Fibroblast of the conjunctiva (primary cell): ENCODE data around the gene PLXND1.
"Not testable (repeated sequence)": the region's sequence is repeated elsewhere in the genome, so short reads cannot be mapped to it uniquely, and the experiment has no call there.

ENCODE experiments used
- DNase-seq: peaks from one replicate; pipeline ENCODE4 v3.0.0-alpha.2; 2010; ENCODE audit warnings: low read depth

The PLXND1 gene

DNA sequence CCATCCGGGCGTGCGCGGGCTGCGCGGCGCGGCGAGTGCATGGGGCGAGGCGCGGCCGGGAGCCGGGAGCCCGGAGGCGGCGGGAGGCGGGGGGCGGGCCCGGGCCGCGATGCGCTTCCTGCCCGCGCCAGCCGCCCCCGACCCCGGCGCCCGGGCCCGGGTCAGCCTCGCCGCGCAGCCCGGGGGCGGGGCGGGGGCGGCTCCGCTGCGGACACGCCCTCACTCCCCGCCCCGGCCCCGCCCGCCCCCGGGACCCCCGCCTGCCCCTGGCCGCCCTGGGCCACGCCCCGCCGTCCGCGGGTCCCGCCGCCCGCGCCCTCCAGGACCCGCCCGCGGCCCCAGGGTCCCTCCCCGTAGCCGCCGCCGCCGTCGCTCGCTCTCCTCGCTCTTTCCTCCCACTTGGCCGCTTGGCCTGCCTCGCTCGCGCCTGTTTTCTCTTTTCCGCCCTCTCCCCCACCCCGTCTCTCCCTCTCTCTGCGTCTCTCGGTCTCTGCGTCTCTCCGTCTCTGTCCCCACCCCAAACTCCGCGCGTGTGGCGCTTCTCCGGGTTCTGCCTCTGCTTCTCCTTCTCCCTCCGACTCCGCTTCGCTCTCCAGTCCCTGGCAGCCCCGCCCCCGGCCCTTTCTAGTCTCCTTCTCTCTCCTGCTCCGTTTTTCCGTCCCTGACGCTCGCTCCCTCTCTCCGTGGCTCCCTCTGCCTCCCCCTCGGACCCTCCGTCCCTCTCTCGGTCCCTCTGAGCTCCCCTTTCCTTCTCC is at the start of gene PLXND1:
Gene PLXND1, minus strand, starts transcription at position 41 of the 755 bp plus-strand sequence. Its CDS starts 37 bp downstream, at position 4.
- DNase-seq: peak; percentile 33

DNA sequence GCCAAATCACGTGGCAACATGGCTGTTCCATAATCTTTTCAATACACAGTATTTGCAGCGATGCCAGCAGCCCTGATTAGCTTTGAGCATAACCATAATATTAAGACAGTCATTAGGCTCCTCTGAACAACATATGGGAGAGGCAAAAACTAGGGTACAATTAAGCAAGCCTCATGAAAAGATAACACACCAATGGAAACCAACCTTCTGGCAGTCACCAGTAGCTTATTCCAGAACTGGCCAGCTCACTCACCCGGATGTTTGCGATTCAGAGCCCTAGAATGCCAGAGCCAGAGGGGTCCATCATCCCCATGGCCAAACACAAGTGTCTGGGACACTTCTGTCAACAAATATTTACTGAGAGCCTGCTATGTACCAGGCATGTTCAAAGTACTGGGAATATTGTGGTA is 48.8 kb upstream of the PLXND1 start:
- DNase-seq: no peak

GRCh38 chr3:129654131-129654530 is 47.7 kb upstream of the PLXND1 start:
- no peak for DNase-seq

- DNase-seq: no peak
Measured at GRCh38 chr3:129653019-129653418, 46.5 kb upstream of the PLXND1 start.

DNA sequence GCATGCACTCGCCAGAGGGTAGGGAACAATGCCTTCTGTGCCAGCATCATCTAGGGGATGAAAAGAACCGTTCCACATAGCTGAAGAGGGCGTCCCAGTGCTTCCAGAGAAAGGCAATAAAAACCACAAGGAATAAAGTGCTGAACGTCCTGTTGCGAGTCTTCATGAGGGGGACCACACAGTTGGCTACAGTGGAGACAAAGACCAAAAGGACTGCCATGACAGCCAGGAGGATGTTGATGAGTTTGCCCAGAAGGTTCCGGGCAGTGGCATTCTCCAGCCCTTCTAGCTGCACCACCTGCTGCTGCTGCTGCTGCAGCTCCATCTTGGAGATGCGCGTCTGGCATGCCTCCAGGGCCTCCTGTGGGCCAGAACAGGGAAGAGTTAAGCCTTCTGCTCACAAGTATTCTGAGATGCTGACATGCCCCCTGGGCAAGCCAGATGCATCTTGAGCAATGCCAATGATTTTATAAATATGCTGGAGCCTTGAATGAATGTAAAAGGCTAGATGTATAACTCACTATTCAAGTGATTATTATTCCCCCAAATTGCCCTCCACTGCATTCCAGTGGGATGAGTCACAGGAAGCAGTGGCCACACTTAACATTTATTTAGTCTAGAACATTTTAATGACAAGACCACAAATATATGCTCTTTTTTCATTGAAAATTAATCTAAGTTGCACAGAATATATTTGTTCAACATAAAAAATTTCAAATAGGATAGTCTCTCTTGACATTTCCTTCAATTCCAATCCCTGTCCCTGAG is 45.1 kb upstream of the PLXND1 start:
- peak; percentile 44 for DNase-seq

- DNase-seq: peak; percentile 71
Measured at GRCh38 chr3:129650256-129650872, 43.9 kb upstream of the PLXND1 start.

DNA sequence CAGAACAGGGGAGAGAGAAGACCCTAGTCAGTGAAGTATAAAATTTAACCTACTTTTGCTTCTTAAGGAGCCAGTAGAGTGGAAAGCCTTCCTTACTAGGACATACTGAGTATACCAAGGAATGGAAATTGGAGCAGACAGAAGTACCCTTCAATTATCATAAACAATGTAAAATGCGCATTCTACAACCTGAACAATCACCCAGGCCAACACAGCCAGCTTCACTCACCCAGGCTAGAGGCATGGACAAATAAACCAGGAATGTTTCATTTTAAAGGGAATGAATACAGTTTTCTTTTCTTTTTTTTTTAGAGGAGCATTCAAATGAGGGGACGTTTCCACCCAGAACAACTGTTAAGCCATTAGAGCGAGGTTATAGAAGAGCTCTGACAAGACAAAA is 41.9 kb upstream of the PLXND1 start:
- DNase-seq: no peak

GRCh38 chr3:129645286-129645685 is 38.8 kb upstream of the PLXND1 start:
- no peak for DNase-seq

GRCh38 chr3:129644836-129645235 is 38.4 kb upstream of the PLXND1 start:
- DNase-seq: no peak

DNA sequence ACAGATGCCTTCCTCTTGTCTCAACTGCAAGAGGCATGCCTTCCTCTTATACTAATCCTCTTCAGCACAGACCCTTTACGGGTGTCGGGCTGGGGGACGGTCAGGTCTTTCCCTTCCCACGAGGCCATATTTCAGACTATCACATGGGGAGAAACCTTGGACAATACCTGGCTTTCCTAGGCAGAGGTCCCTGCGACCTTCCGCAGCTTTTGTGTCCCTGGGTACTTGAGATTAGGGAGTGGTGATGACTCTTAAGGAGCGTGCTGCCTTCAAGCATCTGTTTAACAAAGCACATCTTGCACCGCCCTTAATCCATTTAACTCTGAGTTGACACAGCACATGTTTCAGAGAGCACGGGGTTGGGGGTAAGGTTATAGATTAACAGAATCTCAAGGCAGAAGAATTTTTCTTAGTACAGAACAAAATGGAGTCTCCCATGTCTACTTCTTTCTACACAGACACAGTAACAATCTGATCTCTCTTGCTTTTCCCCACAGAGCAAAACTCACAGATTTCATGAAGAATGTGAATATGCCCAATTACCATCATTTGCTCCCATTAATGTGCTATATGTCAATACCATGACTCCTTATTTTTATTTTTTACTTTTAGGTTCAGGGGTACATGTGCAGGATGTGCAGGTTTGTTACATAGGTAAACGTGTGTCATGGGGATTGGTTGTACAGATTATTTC is 35.2 kb upstream of the PLXND1 start:
- DNase-seq: not testable (repeated sequence)

DNA sequence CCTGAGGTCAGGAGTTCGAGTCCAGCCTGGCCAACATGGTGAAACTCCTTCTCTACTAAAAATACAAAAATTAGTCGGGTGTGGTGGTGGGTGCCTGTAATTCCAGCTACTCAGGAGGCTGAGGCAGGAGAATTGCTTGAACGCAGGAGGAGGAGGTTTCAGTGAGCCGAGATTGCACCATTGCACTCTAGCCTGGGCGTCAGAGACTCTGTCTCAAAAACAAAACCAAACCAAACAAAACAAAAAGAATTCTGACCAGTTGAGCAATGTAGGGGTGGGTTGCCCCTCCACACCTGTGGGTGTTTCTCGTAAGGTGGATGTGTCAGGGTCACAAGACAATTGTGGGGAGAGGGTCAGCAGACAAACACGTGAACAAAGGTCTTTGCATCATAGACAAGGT is 34.5 kb upstream of the PLXND1 start:
- not testable (repeated sequence) for DNase-seq

- no peak for DNase-seq
Measured at GRCh38 chr3:129638481-129638880, 32.0 kb upstream of the PLXND1 start.

GRCh38 chr3:129636082-129636481 is 29.6 kb upstream of the PLXND1 start:
- no peak for DNase-seq

DNA sequence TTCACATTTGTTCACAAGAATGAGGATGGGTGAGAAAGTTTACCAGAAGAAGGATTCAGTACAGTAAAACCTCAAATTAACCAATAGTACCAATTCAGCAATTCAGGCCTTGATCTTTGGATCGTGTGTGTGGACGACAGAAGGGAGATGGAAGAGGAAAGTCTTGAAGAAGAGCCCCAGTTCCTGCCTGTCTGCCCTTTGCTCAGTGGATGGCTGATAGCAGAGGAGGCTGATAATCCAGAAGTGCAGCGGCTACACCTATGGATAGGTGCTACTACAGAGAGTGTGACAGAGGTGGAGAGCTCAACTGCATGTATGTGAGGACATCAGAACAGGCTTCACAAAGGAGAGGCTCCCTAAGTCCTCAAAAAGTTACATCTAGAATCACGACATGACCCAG is 29.2 kb upstream of the PLXND1 start:
- no peak for DNase-seq

DNA sequence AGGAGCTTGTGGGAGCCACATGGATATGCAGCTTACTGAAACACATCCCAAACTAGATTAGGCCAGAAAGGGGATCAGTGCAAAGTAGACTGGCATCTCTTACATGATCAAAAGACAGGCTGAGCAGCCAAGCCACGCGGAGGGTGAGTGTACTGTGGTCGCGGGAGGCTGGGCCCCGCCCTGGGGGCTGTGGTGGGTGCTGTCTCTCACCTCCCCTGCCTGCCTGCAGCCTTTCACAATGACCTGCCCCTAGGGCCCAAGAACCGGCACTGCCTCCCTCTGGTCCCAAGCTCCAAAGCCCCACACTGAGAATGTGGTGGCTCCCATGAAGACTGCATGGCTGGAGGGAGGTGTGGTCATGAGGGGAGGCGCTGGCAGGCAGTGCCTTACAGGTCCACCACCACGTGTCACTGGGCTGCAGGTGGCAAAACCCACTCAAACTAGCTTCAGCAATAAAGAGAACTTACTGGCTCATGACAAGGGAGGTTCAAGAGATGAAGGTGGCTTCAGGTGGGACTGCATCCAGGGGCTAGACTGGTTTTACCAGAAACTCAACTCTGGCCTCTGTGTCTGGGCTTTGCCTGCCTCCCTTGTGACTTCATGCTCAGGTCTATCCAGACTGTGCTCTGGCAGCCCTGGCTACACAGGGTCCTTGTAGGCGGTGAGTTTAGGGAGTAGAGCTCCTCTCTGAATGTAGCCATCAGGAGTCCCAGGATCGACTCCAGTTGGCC is 27.4 kb upstream of the PLXND1 start:
- DNase-seq: no peak

DNA sequence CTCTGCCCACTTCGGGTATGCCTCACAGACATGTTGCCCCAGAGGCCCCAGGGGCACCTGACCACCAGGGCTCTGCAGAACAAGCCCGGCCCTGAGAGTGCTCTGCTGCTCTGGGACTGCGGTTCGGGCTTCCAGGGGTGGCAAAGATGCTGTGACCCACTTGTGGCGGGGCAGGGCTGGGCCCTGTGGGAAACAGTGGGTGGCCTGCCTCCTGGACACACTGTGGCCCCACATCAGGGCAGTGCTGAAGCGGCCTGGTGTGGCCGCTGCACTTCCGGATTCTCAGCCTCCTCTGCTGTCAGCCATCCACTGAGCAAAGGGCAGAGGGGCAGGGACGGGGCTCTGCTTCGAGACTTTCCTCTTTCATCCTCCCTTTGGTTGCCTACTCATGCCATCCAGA is 26.5 kb upstream of the PLXND1 start:
- no peak for DNase-seq

DNA sequence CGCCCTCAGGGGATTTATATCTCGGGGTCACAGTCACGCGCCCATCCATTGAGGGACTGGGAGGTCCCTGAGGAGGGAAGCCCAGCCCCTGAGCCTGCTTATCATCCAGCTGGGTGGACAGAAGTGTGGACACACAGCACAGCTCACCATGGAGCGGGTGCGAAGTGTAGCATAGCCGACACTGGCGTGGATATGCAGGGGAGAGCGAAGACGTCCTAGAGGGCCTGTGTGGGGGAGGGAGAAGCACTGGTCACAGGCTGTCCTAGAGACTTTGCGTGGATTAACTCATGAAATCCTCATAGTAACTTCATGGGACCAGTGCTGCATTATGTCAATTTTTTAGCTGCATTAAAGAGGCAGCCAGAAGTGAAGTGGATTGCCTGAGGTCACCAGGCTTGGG is 26.1 kb upstream of the PLXND1 start:
- DNase-seq: no peak

GRCh38 chr3:129632056-129632455 is 25.6 kb upstream of the PLXND1 start:
- no peak for DNase-seq

- DNase-seq: no peak
Measured at GRCh38 chr3:129629011-129629410, 22.5 kb upstream of the PLXND1 start.

- DNase-seq: peak; percentile 52
Measured at GRCh38 chr3:129628169-129628522, 21.7 kb upstream of the PLXND1 start.

DNA sequence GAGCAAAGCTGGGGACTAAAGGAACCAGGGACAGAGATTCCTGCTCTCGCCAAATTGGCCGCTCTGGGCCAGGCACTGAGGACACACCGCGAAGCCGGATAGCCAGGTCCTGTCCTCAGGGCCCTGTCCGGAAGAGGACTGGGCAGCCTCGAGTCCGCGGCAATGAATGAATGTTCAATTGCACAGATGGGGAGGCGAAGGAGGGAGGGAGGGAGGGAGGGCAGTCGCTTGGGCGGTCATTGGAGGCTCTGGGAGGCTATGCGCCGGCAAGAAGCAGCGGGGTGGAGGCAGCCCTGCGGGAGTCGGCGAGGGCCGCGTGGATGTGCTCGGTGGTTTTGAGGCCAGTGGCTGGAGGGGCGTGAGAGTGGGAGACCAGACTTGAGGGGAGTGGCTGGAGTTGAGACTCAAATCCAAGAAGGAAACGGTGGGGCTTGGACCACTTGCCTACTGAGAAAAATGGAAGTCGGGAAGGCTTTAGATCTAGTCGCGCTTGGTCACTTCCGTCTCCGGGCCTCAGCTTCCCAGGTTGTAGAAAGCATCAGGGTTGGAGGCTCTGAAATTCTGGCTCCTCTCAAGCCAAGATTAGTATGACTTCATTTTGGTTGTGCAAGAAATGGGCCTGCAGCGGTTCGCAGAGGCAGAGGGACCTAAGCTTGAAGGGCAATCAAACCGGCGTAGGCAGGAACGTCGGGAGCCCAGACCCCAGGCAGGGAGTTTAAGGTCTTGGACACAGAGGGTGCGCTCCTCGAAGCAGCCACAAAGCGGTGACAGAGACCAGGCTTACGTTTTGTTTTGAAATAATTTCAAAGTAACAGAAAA is 21.1 kb upstream of the PLXND1 start:
- peak; percentile 68 for DNase-seq
